ENCODE data around the gene SULT2A1.
"Not testable (repeated sequence)": the region's sequence is repeated elsewhere in the genome, so short reads cannot be mapped to it uniquely, and the experiment has no call there.

Gene SULT2A1

GRCh38 chr19:47859838-47860237, 26.3 kb downstream of the SULT2A1 start:
- not testable (repeated sequence) for DNase-seq

- not testable (repeated sequence) for DNase-seq
These were observed 27.3 kb downstream of the SULT2A1 start, which contains the start of gene TPRX2 for GRCh38 chr19:47858646-47859285. Gene TPRX2 (plus strand): TSS chr19:47859235. CDS start chr19:47859247, 12 bp downstream.

GRCh38 chr19:47858231-47858630, 27.9 kb downstream of the SULT2A1 start:
- DNase-seq, result not testable (repeated sequence)

DNA sequence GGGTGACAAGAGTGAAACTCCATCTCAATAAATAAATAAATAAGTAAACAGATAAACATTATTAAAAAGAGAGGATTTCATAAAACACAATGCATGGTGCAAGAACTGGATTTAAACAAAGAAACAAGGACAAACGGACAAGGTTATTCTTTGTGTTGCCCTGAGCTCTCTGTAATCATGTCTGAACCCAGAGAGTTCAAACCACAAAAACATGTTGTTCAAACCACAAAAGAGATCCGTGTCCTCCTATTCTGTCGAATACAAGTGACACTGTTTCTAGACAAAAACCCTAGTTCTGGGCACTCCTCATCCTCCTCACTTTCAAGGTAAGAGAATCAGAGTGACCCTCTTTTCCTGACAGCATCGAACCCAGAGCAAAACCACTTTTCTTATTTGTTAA, 31.7 kb downstream of the SULT2A1 start:
- no peak for DNase-seq

DNA sequence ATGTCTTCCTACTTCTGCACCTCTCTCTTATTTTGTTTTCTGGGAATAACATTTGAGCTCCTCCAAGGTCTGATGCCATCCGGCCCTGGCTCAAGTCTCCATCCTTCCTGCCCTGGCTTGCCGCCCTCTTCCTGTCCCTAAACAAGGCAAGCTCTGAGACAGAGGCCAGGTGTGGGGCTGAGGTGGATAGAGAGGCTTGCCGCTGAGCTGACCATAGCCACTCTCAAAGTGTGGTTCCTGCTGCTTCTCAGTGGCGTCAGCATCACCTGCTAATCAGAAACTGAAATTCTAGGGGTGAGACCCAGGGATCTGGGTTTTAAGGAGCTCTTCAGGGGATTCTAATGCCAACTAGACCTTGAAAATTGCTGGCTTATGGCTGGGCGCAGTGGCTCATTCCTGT, 33.1 kb downstream of the SULT2A1 start:
- no peak for DNase-seq

GRCh38 chr19:47848823-47849473, 37.2 kb downstream of the SULT2A1 start:
- no peak for DNase-seq

GRCh38 chr19:47848425-47848822, 37.7 kb downstream of the SULT2A1 start:
- no peak for DNase-seq

GRCh38 chr19:47842941-47843340, 43.2 kb downstream of the SULT2A1 start:
- no peak for DNase-seq

DNA sequence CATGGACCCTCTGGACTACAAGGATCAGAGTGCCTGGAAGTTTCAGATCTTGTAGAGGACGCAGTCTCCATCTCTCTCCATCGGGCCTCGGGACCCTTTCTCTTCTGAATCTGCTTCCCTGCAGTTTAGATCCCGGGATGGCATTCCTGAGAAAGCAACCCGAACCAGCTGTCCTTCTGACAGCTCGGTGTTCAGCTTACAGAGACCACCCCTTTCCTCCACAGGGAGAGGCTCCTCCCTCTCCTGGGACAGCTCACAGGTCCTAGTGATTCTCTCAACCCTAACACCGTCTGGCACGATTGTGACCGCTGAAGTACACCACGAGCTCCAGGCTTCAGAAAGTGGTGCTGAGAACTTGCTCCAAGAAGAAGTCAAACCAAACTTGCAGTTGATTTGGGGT, 46.2 kb downstream of the SULT2A1 start:
- no peak for DNase-seq

DNA sequence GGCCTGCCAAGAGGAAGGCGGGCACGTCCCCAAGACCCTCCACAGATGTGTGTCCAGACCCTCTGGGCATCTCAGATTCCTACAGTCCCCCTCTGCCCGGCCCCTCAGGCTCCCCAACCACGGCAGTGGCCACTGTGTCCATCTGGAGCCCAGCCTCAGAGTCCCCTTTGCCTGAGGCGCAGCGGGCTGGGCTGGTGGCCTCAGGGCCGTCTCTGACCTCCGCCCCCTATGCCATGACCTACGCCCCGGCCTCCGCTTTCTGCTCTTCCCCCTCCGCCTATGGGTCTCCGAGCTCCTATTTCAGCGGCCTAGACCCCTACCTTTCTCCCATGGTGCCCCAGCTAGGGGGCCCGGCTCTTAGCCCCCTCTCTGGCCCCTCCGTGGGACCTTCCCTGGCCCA, 46.7 kb downstream of the SULT2A1 start:
- no peak for DNase-seq

DNA sequence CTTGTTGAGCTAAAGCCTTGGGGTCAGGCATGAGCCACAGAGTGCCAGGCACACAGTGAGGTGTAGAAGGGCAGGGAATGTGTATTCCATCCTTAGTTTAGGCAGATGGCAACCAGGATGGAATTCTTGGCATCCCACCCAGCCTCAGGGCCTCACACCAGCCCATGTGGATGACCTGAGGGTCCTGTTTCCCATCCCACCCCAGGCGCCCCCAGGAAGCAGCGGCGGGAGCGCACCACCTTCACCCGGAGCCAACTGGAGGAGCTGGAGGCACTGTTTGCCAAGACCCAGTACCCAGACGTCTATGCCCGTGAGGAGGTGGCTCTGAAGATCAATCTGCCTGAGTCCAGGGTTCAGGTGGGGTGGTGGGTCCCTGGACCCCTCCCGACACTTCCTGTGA, 50.1 kb downstream of the SULT2A1 start:
- no peak for DNase-seq

DNA sequence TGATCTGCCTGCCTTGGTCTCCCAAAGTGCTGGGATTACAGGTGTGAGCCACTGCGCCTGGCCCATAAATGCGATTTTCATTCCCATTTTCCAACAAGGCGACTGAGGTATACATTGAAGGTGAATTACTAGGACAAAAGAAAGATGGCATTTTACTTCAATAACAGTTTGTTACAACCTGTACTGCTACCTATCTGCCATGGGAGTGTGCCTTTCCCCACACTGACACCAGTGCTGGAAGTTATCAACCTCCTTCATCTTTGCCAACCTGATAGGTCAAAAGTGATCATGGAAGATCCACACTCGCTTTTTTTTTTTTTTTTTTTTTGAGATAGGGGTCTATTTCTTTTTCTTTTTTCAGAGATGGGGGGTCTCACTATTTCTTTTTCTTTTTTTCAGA, 53.4 kb downstream of the SULT2A1 start:
- no peak for DNase-seq

GRCh38 chr19:47826800-47827199, 59.3 kb downstream of the SULT2A1 start:
- DNase-seq, result no peak

DNA sequence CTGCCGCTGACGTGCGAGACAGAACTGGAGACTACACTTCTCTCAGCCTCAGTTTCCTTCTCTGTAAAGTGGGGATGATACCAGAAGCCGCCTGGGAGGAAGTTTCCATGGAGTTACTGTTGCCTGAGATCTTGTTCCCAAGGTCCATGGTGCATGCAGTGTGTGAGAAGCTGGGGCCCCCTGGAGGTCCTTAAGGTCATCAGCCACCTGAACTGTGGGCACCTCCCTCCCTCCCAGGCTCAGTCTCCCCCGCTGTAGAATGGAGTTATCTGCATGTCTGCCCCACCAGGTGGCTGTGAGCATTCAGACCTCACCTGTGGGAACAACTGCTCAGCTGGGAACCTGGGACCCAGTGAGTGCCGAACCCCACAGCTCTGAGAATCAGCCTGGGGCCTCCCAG, 61.7 kb downstream of the SULT2A1 start:
- DNase-seq, result no peak

DNA sequence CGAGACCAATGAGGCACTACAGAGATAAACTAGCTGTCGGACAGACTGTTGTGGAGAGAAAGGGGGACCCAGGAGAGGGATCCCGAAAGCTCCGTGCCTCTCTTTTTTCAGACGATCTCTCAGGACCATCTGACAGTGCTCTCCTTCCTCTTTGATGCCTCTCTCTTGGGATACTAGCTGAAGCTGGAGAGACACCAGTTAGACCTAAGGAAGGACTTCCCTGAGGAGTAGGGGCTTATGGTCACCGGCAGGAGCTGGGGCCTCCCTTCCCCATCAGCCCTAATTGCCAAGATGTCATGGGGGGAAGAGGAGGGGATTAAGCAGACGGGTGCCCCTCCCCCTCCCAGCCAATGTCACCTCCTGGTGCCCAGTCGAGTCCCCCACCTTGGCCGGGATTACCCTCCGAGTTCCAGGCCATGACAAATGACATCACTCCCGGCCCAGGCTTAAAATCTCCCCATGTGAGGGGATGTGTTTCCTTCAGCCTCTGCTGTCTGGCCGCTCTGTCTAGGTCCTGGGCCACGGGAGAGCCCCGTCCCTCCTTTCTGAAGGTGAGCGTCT, 64.6 kb downstream of the SULT2A1 start, which contains the start of gene CRX:
Gene CRX (plus strand): TSS at position 478 of the 561 bp plus-strand sequence. CDS start 12,507 bp downstream, outside the sequence.
- DNase-seq, result no peak

Data from Kasumi-1 (cell line).